Common myeloid progenitor, CD34-positive (primary cell): ENCODE measurements around the gene NMUR1.

Source experiments
- CTCF ChIA-PET: fragments of 350-600 bp; sonication (Branson Sonifier 250); formaldehyde crosslinking; loops from one replicate; lab custom pipeline; 2021; ENCODE audit warnings: antibody characterized with exemption; lab: Charles Lee
- POLR2A ChIA-PET: fragments of 350-600 bp; sonication (Branson Sonifier 250); formaldehyde crosslinking; loops from one replicate; lab custom pipeline; 2021; ENCODE audit warnings: antibody characterized with exemption; lab: Charles Lee
- DNase-seq, 3 donors: peaks; one replicate each; pipeline versions ENCODE4 v3.0.0 to v3.0.0-alpha.2; 2013
- H3K27ac ChIP-seq, 2 experiments: 1 replicate in 1 of 2; 2 replicates in 1 of 2; pipeline ENCODE4 v1.7.0; 2013; ENCODE audit warnings: inconsistent platforms in 2 of 2, low read length in 2 of 2, mild to moderate bottlenecking in 2 of 2, low read depth in 1 of 2, moderate library complexity in 1 of 2; ENCODE audit not compliant: severe bottlenecking in 2 of 2, insufficient read depth in 1 of 2, poor library complexity in 1 of 2
- H3K27me3 ChIP-seq, 5 experiments: replicated peaks in 2 of 5; 1 replicate in 3 of 5; 2 replicates in 2 of 5; pipeline versions ENCODE4 v1.6.1 to v1.7.0; 2013; ENCODE audit warnings: low read length in 4 of 5, mild to moderate bottlenecking in 2 of 5, moderate library complexity in 2 of 5, inconsistent platforms in 1 of 5; ENCODE audit not compliant: insufficient read depth in 5 of 5, control insufficient read depth in 4 of 5
- H3K36me3 ChIP-seq, 4 experiments: 1 replicate in 2 of 4; 2 replicates in 2 of 4; pipeline versions ENCODE4 v1.6.1 to v1.7.0; 2013; ENCODE audit warnings: low read length in 3 of 4, control low read depth in 1 of 4, mild to moderate bottlenecking in 1 of 4; ENCODE audit not compliant: control insufficient read depth in 4 of 4, insufficient read depth in 4 of 4
- H3K4me1 ChIP-seq, 4 experiments: 1 replicate in 3 of 4; 2 replicates in 1 of 4; pipeline versions ENCODE4 v1.6.1 to v1.7.1; 2013; ENCODE audit warnings: low read length in 3 of 4, mild to moderate bottlenecking in 3 of 4, control low read depth in 1 of 4, inconsistent platforms in 1 of 4, moderate library complexity in 1 of 4; ENCODE audit not compliant: control insufficient read depth in 4 of 4, insufficient read depth in 4 of 4; ENCODE audit errors: control extremely low read depth in 1 of 4
- H3K4me3 ChIP-seq, 7 experiments: 1 replicate in 4 of 7; 2 replicates in 3 of 7; pipeline versions ENCODE4 v1.5.1 to v1.7.0; 2013; ENCODE audit warnings: mild to moderate bottlenecking in 7 of 7, low read length in 6 of 7, moderate library complexity in 6 of 7, inconsistent platforms in 2 of 7, low read depth in 2 of 7, control low read depth in 1 of 7; ENCODE audit not compliant: insufficient read depth in 4 of 7, control insufficient read depth in 1 of 7; ENCODE audit errors: extremely low read depth in 1 of 7
- H3K9me3 ChIP-seq, 5 experiments: 1 replicate in 4 of 5; 2 replicates in 1 of 5; pipeline versions ENCODE4 v1.6.1 to v1.7.1; 2013; ENCODE audit warnings: low read length in 4 of 5, mild to moderate bottlenecking in 2 of 5, inconsistent platforms in 1 of 5, low read depth in 1 of 5, moderate library complexity in 1 of 5; ENCODE audit not compliant: control insufficient read depth in 4 of 5, insufficient read depth in 2 of 5; ENCODE audit errors: control extremely low read depth in 1 of 5
- WGBS: methylation state at CpG from one replicate; pipeline ENCODE4 v1.1.5; 2013; ENCODE audit not compliant: insufficient coverage; 5-methylcytosine and 5-hydroxymethylcytosine counted together

Gene NMUR1

DNA sequence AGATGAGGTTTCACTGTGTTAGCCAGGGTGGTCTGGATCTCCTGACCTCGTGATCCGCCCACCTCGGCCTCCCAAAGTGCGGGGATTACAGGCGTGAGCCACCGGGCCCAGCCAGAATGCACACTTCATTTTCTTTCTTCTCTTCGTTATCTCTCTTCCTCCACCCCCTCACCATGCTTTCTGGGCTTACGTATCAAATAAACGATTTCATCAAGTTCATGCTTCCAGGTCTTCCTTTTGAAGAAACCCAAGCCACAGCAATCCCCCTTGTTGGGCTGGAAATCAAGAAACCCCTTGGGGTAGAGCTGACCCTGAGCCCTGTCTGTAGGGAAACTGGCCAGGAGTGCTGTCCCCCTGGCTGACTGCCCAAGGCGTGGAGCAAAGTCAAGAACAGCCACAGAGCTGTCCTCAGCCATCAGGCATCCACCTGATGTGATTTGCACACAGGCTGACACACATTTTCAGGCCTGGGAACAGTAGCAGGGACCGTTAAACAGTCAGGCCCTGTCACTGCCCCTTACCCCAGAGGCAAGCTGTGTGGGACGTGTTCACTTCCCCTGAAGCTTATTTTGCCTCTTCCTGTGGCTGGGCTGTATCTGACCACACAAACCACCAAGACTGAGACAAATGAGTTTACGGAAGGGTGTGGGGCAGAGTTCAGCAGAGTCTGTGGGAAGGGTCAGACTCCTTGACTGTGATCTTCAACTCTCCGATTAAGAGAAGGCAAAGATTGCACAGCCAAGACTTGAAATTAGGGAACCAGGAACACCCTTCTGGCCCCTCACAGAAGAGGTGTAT is 15.1 kb upstream of the NMUR1 start:
- peaks cover 0 to 3% (median 0%) of the 10 kb centered on the region in 5 experiments for H3K27me3 ChIP-seq
- H3K36me3 ChIP-seq, result no peaks in the 10 kb centered on the region
- ChIA-PET CTCF (interaction anchor here (0.8 to 3.5 kb wide), 7 partner anchors 12 to 28 kb away, joined by 3 to 28 read pairs (median 4); partner anchors contain the start of gene NMUR1), POLR2A (interaction anchor here (0.7 kb wide), 1 partner anchor 10 kb away, joined by 3 read pairs; no protein-coding TSS in a partner anchor)
- DNase-seq, result peak; percentile 81 to 94 (median 90)
- peak overlapping the region in 4 of 7 experiments; percentile 21 to 50 (median 47) for H3K4me3 ChIP-seq
- peaks cover 0 to 11% (median 2%) of the 10 kb centered on the region in 5 experiments for H3K9me3 ChIP-seq
- H3K27ac ChIP-seq, result peak overlapping the region; percentile 37 to 50
- H3K4me1 ChIP-seq, result peaks cover 10 to 37% (median 23%) of the 10 kb centered on the region in 4 experiments
- WGBS, result 3% methylated on average over 10 of the region's 14 CpGs

DNA sequence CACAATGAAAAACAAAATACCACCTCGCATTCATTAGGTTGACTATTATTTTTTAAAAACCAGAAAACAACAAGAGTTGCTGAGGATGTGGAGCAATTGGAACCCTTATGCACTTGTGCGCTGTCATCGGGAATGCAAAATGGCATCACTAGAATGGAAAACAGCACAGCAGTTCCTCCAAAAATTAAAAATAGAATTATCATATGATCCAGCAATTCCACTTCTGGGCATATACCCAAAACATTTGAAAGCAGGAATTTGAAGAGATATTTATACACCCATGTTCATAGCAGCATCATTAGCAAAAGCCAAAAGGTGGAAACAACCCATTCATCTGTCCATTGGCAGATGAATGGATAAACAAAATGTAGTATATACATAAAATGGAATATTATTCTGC is 11.9 kb upstream of the NMUR1 start:
- CTCF ChIA-PET, result interaction anchor here (1.7 kb wide), 1 partner anchor 17 kb away, joined by 6 read pairs; no protein-coding TSS in a partner anchor
- Histone ChIP-seq H3K27me3 (peaks cover 0 to 6% (median 0%) of the 10 kb centered on the region in 5 experiments), H3K36me3 (no peaks in the 10 kb centered on the region), H3K4me1 (peaks cover 10 to 27% (median 21%) of the 10 kb centered on the region in 4 experiments), H3K9me3 (peaks cover 0 to 11% (median 2%) of the 10 kb centered on the region in 5 experiments), H3K27ac (no peak overlapping the region), H3K4me3 (no peak overlapping the region)
- POLR2A ChIA-PET, result no interaction called here
- 21% methylated on average over 2 of the region's 3 CpGs for WGBS
- DNase-seq, result peak in 1 of 3 donors; percentile 47

DNA sequence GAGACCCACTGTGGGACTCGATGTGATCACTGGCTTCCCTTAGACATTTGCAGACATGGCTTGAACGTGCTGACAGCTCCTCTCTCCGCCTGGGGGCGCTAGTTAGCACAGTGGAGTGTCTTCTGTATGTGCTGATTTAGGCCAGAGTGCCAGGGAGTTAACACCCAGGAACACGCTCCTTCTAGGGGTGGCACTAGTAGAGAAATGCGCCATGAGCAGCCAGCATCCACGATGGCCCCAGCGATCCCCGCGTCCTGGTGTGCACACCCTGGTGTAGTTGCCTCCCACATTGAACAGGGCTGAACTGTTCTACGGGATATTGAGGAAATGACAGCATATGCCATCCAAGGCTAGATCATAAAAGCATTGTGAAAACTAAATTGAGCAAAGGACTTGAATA is 11.4 kb upstream of the NMUR1 start:
- H3K4me3 ChIP-seq, result no peak overlapping the region
- WGBS, result 93% methylated on average over 11 of the region's 11 CpGs
- no peak overlapping the region for H3K27ac ChIP-seq
- CTCF ChIA-PET, result interaction anchor here (0.9 to 1.5 kb wide), 4 partner anchors 13 to 16 kb away, joined by 3 to 5 read pairs (median 4); no protein-coding TSS in a partner anchor
- peaks cover 0 to 11% (median 2%) of the 10 kb centered on the region in 5 experiments for H3K9me3 ChIP-seq
- H3K36me3 ChIP-seq, result no peaks in the 10 kb centered on the region
- H3K27me3 ChIP-seq, result peaks cover 0 to 6% (median 0%) of the 10 kb centered on the region in 5 experiments
- POLR2A ChIA-PET, result no interaction called here
- peaks cover 10 to 27% (median 21%) of the 10 kb centered on the region in 4 experiments for H3K4me1 ChIP-seq
- DNase-seq, result peak in 2 of 3 donors; percentile 45 to 52

DNA sequence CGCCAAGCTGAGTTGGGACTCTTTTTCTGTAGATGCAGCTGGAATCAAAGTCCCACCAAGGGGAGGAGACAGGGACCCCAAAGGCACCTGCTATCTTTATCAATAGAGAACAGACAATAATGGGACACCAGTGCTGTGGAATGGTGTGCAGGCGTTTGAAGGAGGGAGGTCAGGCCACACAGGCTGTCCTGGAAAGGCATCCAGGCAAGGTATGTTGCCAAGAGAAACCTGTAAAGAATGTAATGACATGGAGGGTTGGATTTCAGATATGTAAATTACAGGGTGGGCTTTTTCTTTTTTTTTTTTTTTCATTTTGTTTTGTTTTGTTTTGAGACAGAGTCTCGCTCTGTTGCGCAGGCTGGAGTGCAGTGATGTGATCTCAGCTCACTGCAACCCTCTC is 9.7 kb upstream of the NMUR1 start:
- H3K36me3 ChIP-seq, result no peaks in the 10 kb centered on the region
- no peak overlapping the region for H3K4me3 ChIP-seq
- ChIA-PET CTCF (interaction anchor here (0.9 to 2.1 kb wide), 7 partner anchors 14 to 58 kb away, joined by 3 to 7 read pairs (median 4); no protein-coding TSS in a partner anchor), POLR2A (no interaction called here)
- no peak overlapping the region for H3K27ac ChIP-seq
- H3K9me3 ChIP-seq, result peaks cover 0 to 11% (median 2%) of the 10 kb centered on the region in 5 experiments
- 100% methylated on average over 2 of the region's 4 CpGs for WGBS
- H3K27me3 ChIP-seq, result peaks cover 0 to 7% (median 0%) of the 10 kb centered on the region in 5 experiments
- no peak for DNase-seq
- peaks cover under 1 to 13% (median 5%) of the 10 kb centered on the region in 4 experiments for H3K4me1 ChIP-seq

DNA sequence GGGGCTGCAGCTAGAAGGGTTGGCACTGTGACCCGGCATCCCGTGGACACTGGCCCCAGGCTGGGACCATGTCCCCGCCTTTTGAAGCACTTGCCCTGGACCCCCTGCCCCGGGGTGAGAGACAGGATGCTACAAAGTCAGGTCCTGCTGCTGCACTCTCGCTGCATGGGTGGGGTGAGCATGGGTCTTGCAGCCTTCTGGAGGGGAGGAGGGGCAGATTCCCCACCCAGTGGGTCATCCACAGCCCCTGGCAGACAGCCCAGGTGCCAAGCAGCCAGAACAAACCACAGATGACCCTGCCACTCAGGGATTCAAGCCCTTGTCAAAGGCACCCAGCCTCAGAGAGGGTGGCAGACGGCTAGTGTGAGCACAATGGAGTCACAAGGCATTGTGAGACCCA is 5.7 kb upstream of the NMUR1 start:
- peaks cover 0 to 10% (median 4%) of the 10 kb centered on the region in 4 experiments for H3K4me1 ChIP-seq
- H3K27ac ChIP-seq, result no peak overlapping the region
- ChIA-PET POLR2A (interaction anchor here (0.9 kb wide), 1 partner anchor 23 kb away, joined by 3 read pairs; no protein-coding TSS in a partner anchor), CTCF (interaction anchor here (1.0 to 4.0 kb wide), 9 partner anchors 8 to 139 kb away, joined by 3 to 28 read pairs (median 3); no protein-coding TSS in a partner anchor)
- WGBS, result 96% methylated on average over 5 of the region's 6 CpGs
- H3K9me3 ChIP-seq, result no peaks in the 10 kb centered on the region
- peaks cover 0 to 16% (median 0%) of the 10 kb centered on the region in 5 experiments for H3K27me3 ChIP-seq
- no peak overlapping the region for H3K4me3 ChIP-seq
- H3K36me3 ChIP-seq, result no peaks in the 10 kb centered on the region
- no peak for DNase-seq

DNA sequence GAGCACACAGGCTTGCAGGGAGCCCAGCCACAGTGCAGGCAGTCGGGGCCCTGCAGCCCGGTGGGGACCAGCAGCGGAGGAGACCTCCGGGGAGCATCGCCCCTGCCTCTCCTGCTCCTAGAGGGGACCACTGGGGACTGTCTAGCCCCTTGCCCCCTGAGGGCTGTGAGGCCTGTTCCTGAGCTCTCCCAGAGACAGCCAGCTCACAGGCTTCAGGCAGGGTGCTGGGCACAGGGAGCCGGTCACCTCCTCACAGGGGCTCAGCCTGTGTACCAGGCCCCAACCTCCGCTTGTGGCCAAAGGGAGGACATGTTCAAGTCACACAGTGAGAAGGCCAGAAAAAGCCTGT is 3.5 kb upstream of the NMUR1 start:
- Histone ChIP-seq H3K9me3 (no peaks in the 10 kb centered on the region), H3K27me3 (peaks cover 0 to 17% (median 5%) of the 10 kb centered on the region in 5 experiments), H3K36me3 (no peaks in the 10 kb centered on the region), H3K27ac (no peak overlapping the region), H3K4me1 (peaks cover 0 to 14% (median 8%) of the 10 kb centered on the region in 4 experiments), H3K4me3 (no peak overlapping the region)
- ChIA-PET CTCF (interaction anchor here (0.9 to 5.2 kb wide), 12 partner anchors 10 to 53 kb away, joined by 3 to 49 read pairs (median 6); no protein-coding TSS in a partner anchor), POLR2A (no interaction called here)
- DNase-seq, result no peak
- WGBS, result 90% methylated on average over 4 of the region's 7 CpGs
